ENCODE data around the gene DYRK2.

GRCh38 chr12:67691220-67691619 is 42.7 kb downstream of the DYRK2 start:
- no peak for TF ChIP-seq FOXM1 (IDR thresholded peaks at IDR 0.05; ENCODE audit: borderline replicate concordance, low read depth)
- TF ChIP-seq YY1 (IDR thresholded peaks at IDR 0.05; ENCODE audit: low read depth): no peak
- TF ChIP-seq REST (IDR thresholded peaks at IDR 0.05; ENCODE audit: low read depth): no peak
- TF ChIP-seq RAD21 (IDR thresholded peaks at IDR 0.05; ENCODE audit: low read depth): no peak
- TF ChIP-seq MAX (IDR thresholded peaks at IDR 0.05): no peak
- TF ChIP-seq USF1 (IDR thresholded peaks at IDR 0.05): no peak
- TF ChIP-seq EGR1 (IDR thresholded peaks at IDR 0.05): no peak
- no peak for TF ChIP-seq CREB1 (IDR thresholded peaks at IDR 0.05; ENCODE audit: low read depth)
- TF ChIP-seq EP300 (IDR thresholded peaks at IDR 0.05; ENCODE audit: borderline replicate concordance): no peak
- TF ChIP-seq NFIC (IDR thresholded peaks at IDR 0.05): no peak
- no peak for TF ChIP-seq TAF1 (IDR thresholded peaks at IDR 0.05; ENCODE audit: low read depth)
- no peak for TF ChIP-seq ZBTB7A (IDR thresholded peaks at IDR 0.05; ENCODE audit: low read depth)
- TF ChIP-seq TEAD4 (IDR thresholded peaks at IDR 0.05): no peak
- TF ChIP-seq CEBPB (IDR thresholded peaks at IDR 0.05): no peak

Data from Ishikawa (cell line).